ENCODE data around the gene SS18L1.

DNA sequence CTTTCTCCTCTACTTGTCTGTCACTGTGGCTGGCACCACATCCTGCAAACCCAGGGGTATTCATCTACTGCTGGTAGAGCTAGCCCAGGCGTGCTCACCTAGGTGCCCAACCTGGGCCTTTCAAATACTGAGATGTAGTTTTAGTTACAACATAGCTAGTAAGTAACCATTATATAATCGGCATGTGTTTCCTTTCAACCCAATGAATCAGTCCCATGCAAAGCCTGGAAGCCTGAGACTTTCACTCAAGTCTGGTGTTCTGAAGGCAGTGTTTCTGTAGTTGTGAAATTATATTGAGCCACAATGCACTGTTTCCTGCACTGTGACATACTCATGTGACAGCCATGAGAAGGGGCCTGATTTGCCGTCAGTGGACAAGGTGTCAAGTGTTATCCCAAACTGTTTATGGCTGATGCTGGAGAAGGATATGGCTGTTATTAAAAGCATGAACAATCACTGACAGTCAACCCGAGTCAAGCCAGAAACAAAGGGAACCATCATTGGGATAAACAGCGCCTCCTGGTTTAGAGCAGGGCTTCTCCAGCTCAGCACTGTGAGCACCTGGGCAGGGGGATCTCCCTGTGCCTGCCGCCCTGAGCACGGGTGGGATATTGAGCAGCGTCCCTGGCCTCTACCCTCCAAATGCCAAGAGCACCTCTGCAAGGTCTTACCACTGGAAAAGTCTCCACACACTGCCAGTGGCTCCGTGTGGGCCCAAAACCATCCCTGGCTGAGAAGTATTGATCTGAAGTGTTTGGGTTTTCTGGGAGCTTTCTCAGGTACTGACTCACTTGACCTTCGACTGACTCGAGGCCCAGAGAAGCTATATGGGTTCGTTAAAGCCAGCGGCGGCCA, 1.9 kb upstream of the SS18L1 start:
- TF ChIP-seq, protein P1, sequence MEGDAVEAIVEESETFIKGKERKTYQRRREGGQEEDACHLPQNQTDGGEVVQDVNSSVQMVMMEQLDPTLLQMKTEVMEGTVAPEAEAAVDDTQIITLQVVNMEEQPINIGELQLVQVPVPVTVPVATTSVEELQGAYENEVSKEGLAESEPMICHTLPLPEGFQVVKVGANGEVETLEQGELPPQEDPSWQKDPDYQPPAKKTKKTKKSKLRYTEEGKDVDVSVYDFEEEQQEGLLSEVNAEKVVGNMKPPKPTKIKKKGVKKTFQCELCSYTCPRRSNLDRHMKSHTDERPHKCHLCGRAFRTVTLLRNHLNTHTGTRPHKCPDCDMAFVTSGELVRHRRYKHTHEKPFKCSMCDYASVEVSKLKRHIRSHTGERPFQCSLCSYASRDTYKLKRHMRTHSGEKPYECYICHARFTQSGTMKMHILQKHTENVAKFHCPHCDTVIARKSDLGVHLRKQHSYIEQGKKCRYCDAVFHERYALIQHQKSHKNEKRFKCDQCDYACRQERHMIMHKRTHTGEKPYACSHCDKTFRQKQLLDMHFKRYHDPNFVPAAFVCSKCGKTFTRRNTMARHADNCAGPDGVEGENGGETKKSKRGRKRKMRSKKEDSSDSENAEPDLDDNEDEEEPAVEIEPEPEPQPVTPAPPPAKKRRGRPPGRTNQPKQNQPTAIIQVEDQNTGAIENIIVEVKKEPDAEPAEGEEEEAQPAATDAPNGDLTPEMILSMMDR (conservative IDR thresholded peaks at IDR 0.05) = peak; percentile 70
- no peak for TF ChIP-seq ZFX (IDR thresholded peaks at IDR 0.05)

All from C4-2B (cell line).